Left lobe of liver (tissue), 2 donors: Measurements from ENCODE around the gene ZCCHC24. TPM values are rescaled to one million over a fixed set of nuclear protein-coding genes. Genes with fewer than 3 reads are reported as not detected.

Experiments used
- ATAC-seq: fragments of 200-7000 bp; cut with Tn5 transposase; one replicate; pipeline ENCODE4 v1.9.1; 2020; ENCODE audit warnings: mild to moderate bottlenecking, moderate library complexity
- DNase-seq: peaks from one replicate; pipeline ENCODE4 v3.0.0-alpha.2; 2020; ENCODE audit warnings: low spot score
- total RNA-seq: library from RNA; stranded (reverse); gene quantifications from one replicate; pipeline ENCODE4 v1.2.1, GENCODE V29; 2021
- donor health status: DM: no; HTN: no; CAD: no; lungs with moderate emphysema.
- donor health status: DM: no; HTN: yes; CAD: no.

Gene ZCCHC24
- total RNA-seq, 1 donor from 2014 or later, result 30.5 TPM

GRCh38 chr10:79434223-79434687 lies 11.2 kb downstream of the ZCCHC24 start:
- DNase-seq (no peak), ATAC-seq (no peak)

- no peak for ATAC-seq
- DNase-seq, result no peak
Measured at GRCh38 chr10:79433324-79434222, 11.9 kb downstream of the ZCCHC24 start.

DNA sequence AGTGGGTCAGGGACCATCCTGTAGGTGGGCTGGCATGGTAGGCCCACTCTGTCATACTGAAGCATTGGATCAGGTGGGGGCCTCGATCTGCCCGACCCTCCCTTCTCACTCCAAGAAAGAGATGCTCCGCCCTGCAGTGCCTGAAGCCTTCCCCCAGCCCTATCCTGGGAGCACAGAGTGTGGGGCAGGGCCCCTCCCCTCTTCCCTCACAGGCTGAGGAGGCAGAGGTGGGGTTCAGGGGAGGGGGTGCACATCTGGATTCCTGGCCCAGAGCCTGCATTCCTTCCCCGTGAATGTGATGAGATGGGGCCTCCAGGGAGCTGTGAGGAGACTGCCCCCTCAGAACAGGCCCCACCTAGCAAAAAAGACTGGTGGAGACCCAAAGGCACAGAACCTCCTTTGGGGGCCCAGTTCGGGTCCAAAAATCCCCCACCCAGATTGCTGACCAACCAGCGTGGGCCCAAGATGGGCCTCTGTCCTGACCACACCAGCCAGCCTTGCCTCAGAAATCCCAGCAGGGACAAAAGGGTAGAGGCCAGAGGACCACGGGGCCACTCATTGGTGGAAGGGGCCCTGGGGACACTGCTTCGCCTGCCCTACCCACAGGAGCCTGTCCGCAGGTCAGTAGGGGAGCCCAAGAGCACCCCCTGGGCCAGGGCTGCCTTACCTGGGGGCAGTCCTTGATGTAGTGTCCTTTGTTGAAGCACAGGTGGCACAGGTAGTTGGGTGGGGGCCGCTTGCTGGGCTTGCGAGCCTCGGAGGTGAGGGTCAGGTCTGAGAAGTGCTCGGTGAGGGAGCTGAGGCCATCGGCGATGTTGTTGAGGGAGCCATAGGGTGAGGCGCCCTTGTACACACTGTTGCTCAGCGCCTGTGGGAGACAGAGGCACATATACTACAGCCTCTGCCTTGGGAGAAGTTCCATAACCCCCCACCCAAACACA lies 13.3 kb downstream of the ZCCHC24 start:
- DNase-seq (no peak), ATAC-seq (no peak)

GRCh38 chr10:79431428-79431827 lies 14.0 kb downstream of the ZCCHC24 start:
- DNase-seq (no peak), ATAC-seq (no peak)

DNA sequence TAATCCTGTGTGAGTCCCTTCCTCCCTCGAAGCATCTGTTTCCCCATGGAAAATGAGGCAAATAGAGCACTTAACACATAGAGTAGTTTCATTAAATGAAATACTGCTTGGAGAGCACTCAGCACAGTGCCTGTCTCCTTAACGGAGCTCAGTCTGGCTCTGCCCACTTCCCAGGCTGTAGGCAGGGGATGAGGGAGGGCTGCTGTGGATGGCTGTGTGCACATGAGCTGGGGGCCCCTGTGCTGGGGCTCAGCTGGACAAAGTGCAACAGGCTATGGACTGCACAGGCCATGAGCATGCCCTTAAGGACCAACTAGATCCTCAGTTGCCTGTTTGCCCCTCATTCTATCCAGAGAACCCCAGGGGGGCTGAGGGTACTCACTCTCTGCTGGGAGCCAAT lies 14.5 kb downstream of the ZCCHC24 start:
- ATAC-seq, result no peak

GRCh38 chr10:79430325-79430905 lies 15.0 kb downstream of the ZCCHC24 start:
- DNase-seq, result no peak
- peak; percentile 38 for ATAC-seq

More for the DNA sequence above, 14.5 kb downstream of the ZCCHC24 start:
- no peak for DNase-seq

DNA sequence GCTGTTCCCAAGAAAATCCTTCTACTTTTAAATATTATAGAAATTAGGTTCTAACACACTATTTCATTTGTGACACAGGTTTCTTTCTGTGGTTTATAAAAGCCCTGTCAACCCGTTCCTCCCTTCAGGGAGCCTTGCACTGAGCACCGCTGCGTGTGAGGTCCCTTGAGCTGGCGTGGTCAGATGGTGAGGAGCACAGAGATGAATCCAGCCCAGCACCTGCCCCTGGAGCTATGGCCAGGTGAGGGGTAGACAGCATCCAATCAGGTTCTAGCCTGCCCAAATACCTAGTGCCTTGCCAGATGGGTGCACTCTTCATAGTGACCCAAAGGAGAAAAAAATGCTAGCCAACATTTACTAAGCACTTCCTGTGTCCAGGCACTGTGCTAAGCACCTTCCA lies 15.7 kb downstream of the ZCCHC24 start:
- no peak for ATAC-seq
- DNase-seq, result no peak

DNA sequence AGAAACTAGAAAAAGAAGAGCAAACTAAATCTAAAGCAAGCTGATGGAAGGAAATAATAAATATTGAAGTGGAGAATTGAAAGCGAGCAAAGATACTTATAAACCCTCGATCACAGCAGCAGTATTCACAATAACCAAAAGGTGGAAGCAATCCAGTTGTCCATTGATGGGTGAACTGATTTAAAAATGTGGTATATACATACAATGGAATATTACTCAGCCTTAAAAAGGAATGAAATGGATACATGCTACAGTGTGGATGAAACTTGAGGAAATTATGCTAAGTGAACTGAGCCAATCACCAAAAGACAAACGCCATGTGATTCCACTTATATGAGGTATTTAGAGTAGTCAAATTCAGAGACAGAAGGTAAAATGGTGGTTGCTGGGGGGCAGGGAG lies 17.5 kb downstream of the ZCCHC24 start:
- ATAC-seq (no peak), DNase-seq (no peak)

- ATAC-seq (peak; percentile 76), DNase-seq (peak; percentile 77)
Measured at GRCh38 chr10:79425074-79425532, 20.3 kb downstream of the ZCCHC24 start.

DNA sequence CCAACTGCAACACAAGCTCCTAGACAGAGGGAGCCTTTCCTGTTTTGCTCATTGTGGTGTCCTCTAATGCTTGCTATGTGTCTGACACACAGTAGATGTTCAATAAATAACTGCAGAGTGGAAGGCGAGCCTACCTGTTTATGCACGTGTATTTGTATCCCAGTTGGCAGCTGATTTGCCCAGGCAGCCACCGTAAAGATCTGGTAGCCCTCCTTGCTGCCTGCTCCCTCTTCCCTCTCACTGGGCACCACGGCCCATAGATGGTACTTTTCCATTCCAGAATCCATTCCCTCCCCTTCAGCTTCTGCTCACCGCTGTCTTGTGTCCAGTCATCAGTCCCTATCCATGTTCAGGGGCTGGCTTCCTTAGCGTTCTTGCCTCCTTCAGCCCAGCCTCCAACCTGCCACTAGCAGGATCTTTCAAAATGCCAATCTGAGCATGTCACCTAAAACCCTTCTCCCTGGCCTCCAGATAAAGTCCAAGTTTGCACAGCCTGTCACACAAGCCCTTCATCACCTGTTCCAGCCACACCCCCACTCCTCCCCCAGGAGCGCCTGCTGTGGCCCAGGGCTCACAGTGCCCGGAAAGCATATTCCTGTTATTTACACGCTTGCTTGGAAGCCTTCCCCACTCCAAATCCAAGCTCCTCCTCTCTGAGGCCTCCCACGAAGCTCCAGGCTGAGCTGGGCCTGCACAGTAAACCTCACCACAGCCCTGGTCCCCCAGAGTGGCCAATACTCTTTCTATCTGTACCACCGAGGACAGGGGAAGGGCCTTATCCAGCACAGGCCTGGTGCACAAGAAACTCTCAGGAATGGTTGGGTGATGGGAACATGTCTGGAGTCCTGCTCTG lies 21.0 kb downstream of the ZCCHC24 start:
- ATAC-seq (peak; percentile 92), DNase-seq (peak; percentile 93)

DNA sequence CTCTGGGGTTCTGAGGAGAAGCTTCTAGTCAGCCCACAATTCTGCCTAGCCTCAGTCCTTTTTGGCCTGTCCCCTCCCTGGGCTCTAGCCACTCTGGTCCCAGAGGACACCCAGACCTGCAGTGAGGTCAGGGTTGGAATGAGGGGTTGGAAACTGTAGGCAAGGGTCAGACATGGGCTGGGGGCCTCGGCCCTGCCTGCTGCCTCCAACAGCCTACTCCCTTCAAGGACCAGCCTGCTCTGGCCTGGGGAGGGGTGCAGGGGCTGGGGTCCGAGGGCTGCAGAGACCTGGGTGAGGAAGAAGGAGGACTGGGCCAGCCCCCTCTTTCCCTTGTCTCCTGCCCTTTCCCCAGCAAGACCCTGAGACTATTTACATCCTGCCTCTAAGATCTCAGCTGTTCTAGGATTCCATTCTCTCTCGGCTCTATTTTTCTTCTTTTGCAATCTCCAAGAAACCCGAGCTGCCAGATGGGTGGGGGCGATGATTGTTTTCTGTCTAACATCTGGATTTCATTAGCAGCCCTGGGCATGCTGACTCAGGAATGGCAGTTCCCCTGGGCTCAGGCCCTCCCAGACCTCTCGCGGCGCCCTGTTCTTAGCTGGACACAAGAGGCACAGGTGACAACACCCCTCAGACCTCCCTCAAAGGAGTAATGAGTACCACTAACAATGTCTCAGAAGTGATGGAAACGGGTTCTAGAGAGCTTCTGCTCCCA lies 23.1 kb downstream of the ZCCHC24 start:
- DNase-seq, result no peak

DNA sequence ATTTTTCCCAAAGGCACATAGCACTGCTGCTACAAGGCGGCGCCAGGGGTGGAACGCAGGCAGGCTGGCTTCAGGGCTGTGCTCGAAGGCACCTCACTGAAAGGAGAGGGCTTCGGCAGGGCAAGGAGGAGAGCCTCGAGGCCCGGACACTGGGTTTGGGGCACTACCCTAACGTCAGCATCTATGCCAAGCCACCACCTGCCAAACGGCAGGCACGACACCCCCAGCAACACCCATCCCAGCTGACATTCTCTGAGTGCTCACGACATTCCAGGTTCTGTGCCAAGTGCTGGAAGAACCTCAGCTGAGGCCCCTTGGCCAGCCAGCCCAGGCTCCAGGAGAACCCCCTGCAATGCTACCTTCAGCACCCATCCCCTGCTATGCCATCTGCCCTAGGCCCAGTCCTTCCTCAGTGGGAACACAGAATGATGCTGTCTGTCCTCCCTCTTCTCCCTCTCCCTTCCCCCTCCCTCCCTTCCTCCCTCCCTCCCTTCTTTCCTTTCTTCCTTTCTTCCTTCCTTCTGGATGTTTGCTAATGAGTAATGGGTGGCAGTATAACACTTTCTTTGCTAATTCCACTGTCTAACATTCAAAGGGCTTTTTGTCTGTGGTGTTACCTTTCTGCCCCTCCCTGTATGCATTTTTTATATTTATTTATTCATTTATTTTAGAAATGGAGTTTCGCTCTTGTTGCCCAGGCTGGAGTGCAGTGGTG lies 24.3 kb downstream of the ZCCHC24 start:
- DNase-seq, result no peak
- ATAC-seq, result no peak

More for the DNA sequence above, 23.1 kb downstream of the ZCCHC24 start:
- no peak for ATAC-seq

DNA sequence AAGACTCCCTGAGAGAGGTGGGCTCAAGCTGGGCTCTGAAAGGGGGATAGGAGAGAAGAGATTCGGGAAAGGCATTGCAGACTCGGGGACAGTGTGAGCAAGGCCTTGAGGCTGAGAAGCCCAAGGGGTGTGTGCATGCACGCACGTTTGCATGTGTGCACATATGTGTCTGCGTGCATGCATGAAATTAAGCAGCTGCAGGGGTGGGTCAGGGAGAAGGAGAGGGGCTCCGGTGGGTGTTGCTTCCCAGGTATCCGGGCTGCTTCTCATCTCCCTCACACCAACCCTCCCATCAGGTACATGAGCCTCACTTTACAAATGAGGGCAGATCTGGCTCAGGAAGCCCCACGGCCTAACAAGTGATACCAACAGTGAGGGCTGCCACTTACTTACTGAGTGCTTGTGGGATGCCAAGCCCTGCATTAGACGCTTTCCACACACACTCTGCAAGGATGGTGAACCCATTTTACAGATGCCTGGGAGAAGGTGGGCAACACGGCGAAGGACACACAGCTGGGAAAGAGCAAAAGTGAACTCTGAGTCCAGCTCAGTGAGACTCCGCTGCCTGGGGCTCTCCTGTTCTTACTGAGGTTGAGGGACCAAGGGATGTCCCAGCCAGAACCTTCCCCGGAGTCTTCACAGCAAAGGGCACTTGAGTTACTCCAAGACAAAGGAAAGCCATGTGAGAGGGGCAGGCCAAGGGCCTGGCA lies 26.4 kb downstream of the ZCCHC24 start:
- ATAC-seq (no peak), DNase-seq (no peak)

- ATAC-seq, result peak; percentile 33
- no peak for DNase-seq
Measured at GRCh38 chr10:79418274-79418673, 27.1 kb downstream of the ZCCHC24 start.

DNA sequence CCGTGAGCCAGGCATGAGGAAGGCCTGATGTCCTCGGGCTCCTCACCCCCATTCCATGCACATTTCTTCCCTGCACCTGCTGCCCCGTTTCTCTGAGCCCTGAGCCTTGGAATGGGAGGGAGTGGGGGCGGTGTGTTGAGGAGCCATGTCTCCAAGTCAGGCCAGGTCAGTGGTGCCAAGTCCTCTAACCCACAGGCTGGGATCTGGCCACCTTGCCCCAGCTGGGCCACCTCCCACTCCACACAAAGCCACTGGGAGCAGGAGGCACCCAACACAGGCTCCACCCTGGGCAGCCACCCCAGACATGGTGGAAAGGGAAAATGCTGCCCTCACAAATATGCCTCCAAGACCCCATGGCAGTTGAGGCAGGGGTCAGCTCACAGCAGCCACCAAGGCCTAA lies 27.7 kb downstream of the ZCCHC24 start:
- ATAC-seq, result no peak
- DNase-seq, result no peak

DNA sequence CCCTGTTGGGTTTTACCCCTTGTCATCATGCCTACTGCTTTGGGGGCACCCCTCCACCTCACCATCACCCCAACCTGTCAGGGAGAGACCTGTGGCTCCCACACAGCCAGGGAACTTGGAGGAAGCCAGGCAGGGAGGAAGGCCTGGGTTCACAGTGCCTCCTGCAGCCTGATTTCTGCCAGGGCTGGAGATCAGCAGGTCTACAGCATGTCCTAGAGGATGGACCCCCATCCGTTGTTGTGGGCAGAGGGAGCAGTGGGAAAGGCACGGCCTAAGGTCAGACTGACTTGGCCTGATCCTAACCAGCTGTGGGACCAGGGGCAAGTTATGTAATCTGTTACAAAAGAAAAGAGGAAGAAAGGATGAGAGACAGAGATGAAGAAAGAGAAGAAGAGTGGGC lies 28.2 kb downstream of the ZCCHC24 start:
- DNase-seq, result no peak
- no peak for ATAC-seq

DNA sequence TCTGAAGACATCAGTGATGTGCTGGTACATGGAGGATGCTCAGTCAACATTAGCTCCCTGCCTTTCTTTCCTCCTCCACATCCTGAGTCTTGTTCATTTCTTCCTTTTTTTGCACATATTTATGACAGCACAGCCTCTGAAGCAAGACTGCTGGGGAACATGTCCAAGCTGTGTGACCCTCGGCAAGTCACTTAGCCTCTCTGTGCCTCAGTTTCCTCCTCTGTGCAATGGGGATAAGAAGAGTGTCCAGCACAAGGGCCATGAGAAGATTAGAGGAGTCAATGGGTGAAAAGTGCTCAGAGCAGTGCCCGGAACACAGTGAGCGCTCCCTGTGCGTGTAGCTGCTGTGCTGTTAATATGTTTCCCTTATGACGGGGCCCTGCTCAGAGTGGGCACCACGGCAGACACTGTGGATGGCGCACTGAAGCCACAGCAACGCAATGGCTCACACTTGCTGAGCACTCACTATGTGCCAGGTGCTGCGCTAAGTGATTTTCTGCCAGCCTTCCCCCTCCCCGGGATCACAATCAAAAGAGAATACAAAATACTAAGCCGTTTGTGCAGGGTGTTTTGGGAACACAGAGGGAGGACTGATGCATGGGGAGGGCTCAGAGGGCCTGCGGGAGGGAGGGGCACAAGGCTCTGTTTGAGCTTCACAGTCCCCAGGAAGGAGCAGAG lies 28.7 kb downstream of the ZCCHC24 start:
- no peak for DNase-seq
- no peak for ATAC-seq
